Peyer's patch (tissue), 4 donors: ENCODE results near the gene MEI1. TPM values are rescaled to one million over a fixed set of nuclear protein-coding genes. Genes with fewer than 3 reads are reported as not detected.
A peak's percentile ranks its signal among the peaks of the same experiment; 100 is the strongest.

Experiments
- DNase-seq, 3 donors: peaks; one replicate each; pipeline ENCODE4 v3.0.0-alpha.2; 2017 to 2019
- H3K27ac ChIP-seq, 4 donors: fragments of 200-600 bp; sonication (generic); one replicate each; pipeline ENCODE4 v1.5.1; 2016 to 2019
- H3K27me3 ChIP-seq, 2 donors: fragments of 200-600 bp; sonication (generic); one replicate each; pipeline ENCODE4 v1.5.1; 2019
- H3K36me3 ChIP-seq, 3 donors: fragments of 200-600 bp; sonication (generic); one replicate each; pipeline ENCODE4 v1.5.1; 2016 to 2019
- H3K4me1 ChIP-seq, 4 donors: fragments of 200-600 bp; sonication (generic); one replicate each; pipeline ENCODE4 v1.5.1; 2016 to 2019
- H3K4me3 ChIP-seq, 4 donors: fragments of 200-600 bp; sonication (generic); 1 replicate in 3 of 4; 2 replicates in 1 of 4; pipeline ENCODE4 v1.5.1; 2016 to 2019; ENCODE audit warnings: mild to moderate bottlenecking in 1 of 4
- H3K9me3 ChIP-seq, 4 donors: fragments of 200-600 bp; sonication (generic); one replicate each; pipeline ENCODE4 v1.5.1; 2016 to 2019; ENCODE audit warnings: mild to moderate bottlenecking in 1 of 4
- CTCF ChIP-seq, 6 experiments: fragments of 450-650 bp in 4 of 6; fragments of 200-600 bp in 2 of 6; sonication (generic) in 1 of 6; IDR thresholded peaks; one replicate each; pipeline ENCODE4 v1.5.1; 2017 to 2019; ENCODE audit warnings: antibody characterized with exemption in 6 of 6, mild to moderate bottlenecking in 3 of 6, moderate library complexity in 1 of 6
- POLR2A ChIP-seq, 2 donors: fragments of 450-650 bp; IDR thresholded peaks; one replicate each; pipeline ENCODE4 v1.5.1; 2017; ENCODE audit warnings: antibody characterized with exemption in 2 of 2, mild to moderate bottlenecking in 2 of 2, moderate library complexity in 2 of 2
- total RNA-seq, 4 donors: library from RNA; depleted of rRNA; stranded (reverse); fragments of >200 nt; gene quantifications; one replicate each; pipeline ENCODE4 v1.1.0, GENCODE V29; 2016

Gene MEI1
- total RNA-seq, 4 donors from 2014 or later = 1.1 to 20.6 (median 11.7) TPM

DNA sequence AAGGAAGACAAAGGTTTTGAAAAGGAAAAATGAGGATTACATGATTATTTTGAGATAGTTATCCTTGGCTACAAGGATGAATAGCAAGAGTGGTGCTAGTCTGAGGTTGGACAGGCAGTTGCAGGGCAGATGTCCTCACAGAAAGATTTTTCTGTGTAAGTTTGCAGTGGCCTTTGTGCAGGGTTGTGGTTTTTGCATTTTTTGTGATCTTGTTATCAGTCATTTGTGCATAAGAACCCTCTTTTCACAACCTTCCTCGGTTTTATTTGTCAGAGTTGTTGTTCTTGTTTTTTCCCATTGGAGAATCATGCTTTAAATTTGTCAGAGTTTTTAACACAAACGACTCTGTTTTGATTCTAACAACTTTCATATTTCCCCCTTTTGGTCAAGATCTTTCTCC, 102.6 kb downstream of the MEI1 start:
- H3K27ac ChIP-seq = peak overlapping the region in 1 of 4 donors; percentile 69
- TF ChIP-seq POLR2A (IDR thresholded peaks at IDR 0.05) (no peak), CTCF (IDR thresholded peaks at IDR 0.05) (no peak)
- no peaks in the 10 kb centered on the region for H3K27me3 ChIP-seq
- no peaks in the 10 kb centered on the region for H3K36me3 ChIP-seq
- peaks cover 0 to 22% (median 4%) of the 10 kb centered on the region in 4 donors for H3K4me1 ChIP-seq
- no peaks in the 10 kb centered on the region for H3K9me3 ChIP-seq
- H3K4me3 ChIP-seq = peak overlapping the region in 2 of 4 donors; percentile 64 to 95
- no peak for DNase-seq

GRCh38 chr22:41805639-41806038, 106.3 kb downstream of the MEI1 start:
- DNase-seq = no peak
- no peak overlapping the region for H3K27ac ChIP-seq
- TF ChIP-seq POLR2A (IDR thresholded peaks at IDR 0.05) (no peak), CTCF (IDR thresholded peaks at IDR 0.05) (no peak)
- no peaks in the 10 kb centered on the region for H3K9me3 ChIP-seq
- H3K4me3 ChIP-seq = no peak overlapping the region
- peaks cover 0 to 13% (median 0%) of the 10 kb centered on the region in 4 donors for H3K4me1 ChIP-seq
- H3K36me3 ChIP-seq = peaks cover 0 to 4% (median 0%) of the 10 kb centered on the region in 3 donors
- H3K27me3 ChIP-seq = no peaks in the 10 kb centered on the region

- DNase-seq = no peak
- Histone ChIP-seq H3K27ac (no peak overlapping the region), H3K9me3 (no peaks in the 10 kb centered on the region), H3K36me3 (peaks cover 0 to 7% (median 0%) of the 10 kb centered on the region in 3 donors), H3K27me3 (no peaks in the 10 kb centered on the region), H3K4me1 (no peaks in the 10 kb centered on the region), H3K4me3 (no peak overlapping the region)
- no peak for TF ChIP-seq CTCF (IDR thresholded peaks at IDR 0.05)
- no peak for TF ChIP-seq POLR2A (IDR thresholded peaks at IDR 0.05)
Measured at GRCh38 chr22:41808400-41808799, 109.1 kb downstream of the MEI1 start.

DNA sequence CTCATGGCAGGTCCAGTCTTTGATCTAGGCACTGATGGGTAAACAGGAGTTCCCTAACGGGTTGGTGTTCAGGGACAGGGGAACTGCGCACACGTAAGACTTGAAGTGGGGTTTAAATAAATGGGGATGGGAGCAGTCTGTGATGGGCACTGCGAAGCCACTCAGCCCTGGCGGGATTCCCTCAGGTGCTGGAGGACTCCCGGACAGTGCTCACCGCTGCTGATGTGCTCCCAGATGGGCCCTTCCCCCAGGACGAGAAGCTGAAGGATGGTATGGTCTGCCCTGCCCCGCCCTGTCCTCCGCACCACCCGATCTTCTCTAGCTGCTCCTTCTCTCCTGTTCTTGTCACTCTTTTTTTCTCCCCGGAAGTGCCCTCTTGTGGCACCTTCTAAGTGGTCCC, 110.7 kb downstream of the MEI1 start:
- no peak for TF ChIP-seq POLR2A (IDR thresholded peaks at IDR 0.05)
- no peak for TF ChIP-seq CTCF (IDR thresholded peaks at IDR 0.05)
- no peaks in the 10 kb centered on the region for H3K4me1 ChIP-seq
- no peak overlapping the region for H3K27ac ChIP-seq
- H3K27me3 ChIP-seq = no peaks in the 10 kb centered on the region
- peaks cover 0 to 11% (median 0%) of the 10 kb centered on the region in 3 donors for H3K36me3 ChIP-seq
- no peaks in the 10 kb centered on the region for H3K9me3 ChIP-seq
- no peak overlapping the region for H3K4me3 ChIP-seq
- no peak for DNase-seq

DNA sequence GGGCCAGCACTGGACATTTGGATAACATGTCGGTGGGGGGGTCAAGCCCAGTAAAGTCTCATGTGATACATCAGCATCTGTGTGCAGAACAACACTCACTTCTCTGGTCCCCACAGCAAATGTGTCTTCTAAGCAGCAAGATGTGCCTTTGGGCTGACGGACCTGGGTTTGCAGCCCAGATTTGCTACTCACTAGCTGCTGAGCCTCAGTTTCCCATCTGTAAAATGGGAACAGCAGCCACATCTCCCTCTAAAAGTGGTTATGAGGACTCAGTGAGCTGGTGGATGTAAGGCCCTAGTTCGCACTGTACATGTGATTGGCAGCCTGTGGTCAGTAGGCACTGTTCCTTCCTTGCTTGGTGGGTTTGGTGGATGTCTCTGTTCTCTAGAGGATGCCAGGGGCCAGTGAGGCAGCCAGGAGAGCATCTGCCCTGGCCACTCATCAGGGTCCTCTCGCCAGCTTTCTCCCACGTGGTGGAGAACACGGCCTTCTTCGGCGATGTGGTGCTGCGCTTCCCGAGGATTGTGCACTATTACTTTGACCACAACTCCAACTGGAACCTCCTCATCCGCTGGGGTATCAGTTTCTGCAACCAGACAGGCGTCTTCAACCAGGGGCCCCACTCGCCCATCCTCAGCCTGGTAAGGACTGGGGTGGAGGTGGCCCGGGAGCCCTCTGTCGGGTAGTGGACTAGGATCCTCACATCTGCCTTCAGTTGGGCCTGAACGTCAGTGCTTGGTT, 113.7 kb downstream of the MEI1 start:
- Histone ChIP-seq H3K4me1 (no peaks in the 10 kb centered on the region), H3K4me3 (no peak overlapping the region), H3K27ac (no peak overlapping the region), H3K27me3 (no peaks in the 10 kb centered on the region), H3K36me3 (peaks cover 0 to 16% (median 0%) of the 10 kb centered on the region in 3 donors), H3K9me3 (no peaks in the 10 kb centered on the region)
- TF ChIP-seq POLR2A (IDR thresholded peaks at IDR 0.05) (no peak), CTCF (IDR thresholded peaks at IDR 0.05) (no peak)
- DNase-seq = no peak
